Effector CD4-positive, alpha-beta T cell (primary cell): Measurements from ENCODE around the gene ANKS1B.

Experiments
- DNase-seq: peaks from one replicate; pipeline ENCODE4 v3.0.0-alpha.2; 2020

The ANKS1B gene

GRCh38 chr12:98743362-98743953, 1241.3 kb downstream of the ANKS1B start:
- DNase-seq, result no peak

GRCh38 chr12:98741556-98742265, 1243.0 kb downstream of the ANKS1B start:
- no peak for DNase-seq

GRCh38 chr12:98741196-98741555, 1243.6 kb downstream of the ANKS1B start:
- no peak for DNase-seq

- no peak for DNase-seq
Observed at GRCh38 chr12:98740751-98741150, 1244.0 kb downstream of the ANKS1B start.

- DNase-seq, result no peak
Observed at GRCh38 chr12:98738539-98738938, 1246.2 kb downstream of the ANKS1B start.

- DNase-seq, result no peak
Observed at GRCh38 chr12:98738002-98738401, 1246.7 kb downstream of the ANKS1B start.

GRCh38 chr12:98737322-98737712, 1247.4 kb downstream of the ANKS1B start:
- no peak for DNase-seq

GRCh38 chr12:98736352-98737321, 1248.1 kb downstream of the ANKS1B start:
- no peak for DNase-seq

GRCh38 chr12:98735821-98736220, 1248.9 kb downstream of the ANKS1B start:
- DNase-seq, result no peak

- no peak for DNase-seq
Observed at GRCh38 chr12:98733667-98734350, 1250.9 kb downstream of the ANKS1B start.

- DNase-seq, result no peak
Observed at GRCh38 chr12:98730412-98730811, 1254.3 kb downstream of the ANKS1B start.

GRCh38 chr12:98727196-98727595, 1257.5 kb downstream of the ANKS1B start:
- DNase-seq, result no peak

GRCh38 chr12:98725476-98726247, 1259.1 kb downstream of the ANKS1B start:
- DNase-seq, result peak; percentile 14

- DNase-seq, result no peak
Observed at GRCh38 chr12:98724384-98725155, 1260.2 kb downstream of the ANKS1B start.

- DNase-seq, result no peak
Observed at GRCh38 chr12:98721204-98721702, 1263.5 kb downstream of the ANKS1B start.

GRCh38 chr12:98719515-98720504, 1264.9 kb downstream of the ANKS1B start:
- no peak for DNase-seq

GRCh38 chr12:98714426-98714825, 1270.3 kb downstream of the ANKS1B start:
- no peak for DNase-seq

- no peak for DNase-seq
Observed at GRCh38 chr12:98709022-98709421, 1275.7 kb downstream of the ANKS1B start.

- no peak for DNase-seq
Observed at GRCh38 chr12:98701166-98701565, 1283.6 kb downstream of the ANKS1B start.

GRCh38 chr12:98699586-98699985, 1285.2 kb downstream of the ANKS1B start:
- no peak for DNase-seq
